GM23338 (cell line): Measurements from ENCODE around the gene KRTAP4-2. TPM values are rescaled to one million over a fixed set of nuclear protein-coding genes. Genes with fewer than 3 reads are reported as not detected.
"Not testable (repeated sequence)": the region's sequence is repeated elsewhere in the genome, so short reads cannot be mapped to it uniquely, and the experiment has no call there.

Experiments used
- ATAC-seq: fragments of 200-7000 bp; cut with Tn5 transposase; 3 replicates; pipeline ENCODE4 v1.9.1; 2020
- DNase-seq: peaks from one replicate; pipeline ENCODE4 v3.0.0-alpha.2; 2015; ENCODE audit warnings: low spot score
- H2AFZ ChIP-seq: fragments of 200-600 bp; sonication (generic); 2 replicates; pipeline ENCODE4 v1.8.0; 2016; ENCODE audit warnings: antibody characterized with exemption, mild to moderate bottlenecking, moderate library complexity
- H3F3A ChIP-seq: fragments of 200-600 bp; sonication (generic); replicated peaks from 2 replicates; pipeline ENCODE4 v1.8.0; 2017; ENCODE audit warnings: antibody characterized with exemption, mixed run types, low read depth
- H3K27ac ChIP-seq: fragments of 200-600 bp; sonication (generic); 2 replicates; pipeline ENCODE4 v1.6.1; 2016; ENCODE audit warnings: low read depth
- H3K27me3 ChIP-seq: fragments of 200-600 bp; sonication (generic); 2 replicates; pipeline ENCODE4 v1.8.0; 2016; ENCODE audit warnings: mild to moderate bottlenecking, mixed run types, moderate library complexity; ENCODE audit not compliant: insufficient read depth
- H3K36me3 ChIP-seq: fragments of 200-600 bp; sonication (generic); 2 replicates; pipeline ENCODE4 v1.8.0; 2016; ENCODE audit warnings: mild to moderate bottlenecking; ENCODE audit not compliant: insufficient read depth
- H3K4me1 ChIP-seq: fragments of 200-600 bp; sonication (generic); 2 replicates; pipeline ENCODE4 v1.8.0; 2016; ENCODE audit warnings: mild to moderate bottlenecking, moderate library complexity; ENCODE audit not compliant: insufficient read depth
- H3K4me2 ChIP-seq: fragments of 200-600 bp; sonication (generic); 2 replicates; pipeline ENCODE4 v1.7.1; 2017; ENCODE audit warnings: mixed run types
- H3K4me3 ChIP-seq: fragments of 200-600 bp; sonication (generic); 2 replicates; pipeline ENCODE4 v1.6.1; 2016; ENCODE audit warnings: mixed run types
- H3K79me2 ChIP-seq: fragments of 200-600 bp; sonication (generic); replicated peaks from 2 replicates; pipeline ENCODE4 v1.8.0; 2017; ENCODE audit warnings: mild to moderate bottlenecking; ENCODE audit not compliant: insufficient read depth
- H3K9me2 ChIP-seq: fragments of 200-600 bp; sonication (generic); 2 replicates; pipeline ENCODE4 v1.8.0; 2017; ENCODE audit not compliant: insufficient read depth
- H4K20me1 ChIP-seq: fragments of 200-600 bp; sonication (generic); replicated peaks from 2 replicates; pipeline ENCODE4 v1.8.0; 2017; ENCODE audit warnings: mild to moderate bottlenecking; ENCODE audit not compliant: insufficient read depth
- H3K27ac Mint-ChIP-seq: 2 replicates; pipeline ENCODE4 v1.8.0; 2020; ENCODE audit warnings: inconsistent platforms, mild to moderate bottlenecking, moderate library complexity, mixed read lengths
- H3K27me3 Mint-ChIP-seq: 3 replicates; pipeline ENCODE4 v1.8.0; 2022; ENCODE audit warnings: low read depth, mild to moderate bottlenecking, moderate library complexity, mixed read lengths, inconsistent platforms; ENCODE audit not compliant: insufficient read depth, poor library complexity
- H3K36me3 Mint-ChIP-seq: 3 replicates; pipeline ENCODE4 v1.8.0; 2021; ENCODE audit warnings: low read depth, mild to moderate bottlenecking, inconsistent platforms, moderate library complexity, mixed read lengths
- H3K4me1 Mint-ChIP-seq: 3 replicates; pipeline ENCODE4 v1.8.0; 2020; ENCODE audit warnings: mild to moderate bottlenecking, inconsistent platforms, mixed read lengths
- H3K4me3 Mint-ChIP-seq: 3 replicates; pipeline ENCODE4 v1.8.0; 2021; ENCODE audit warnings: moderate library complexity, mild to moderate bottlenecking, inconsistent platforms, mixed read lengths
- H3K9me3 Mint-ChIP-seq: 3 replicates; pipeline ENCODE4 v1.8.0; 2020; ENCODE audit warnings: moderate library complexity, mild to moderate bottlenecking, inconsistent platforms, mixed read lengths
- CTCF ChIP-seq, 2 experiments: fragments of 200-600 bp in 1 of 2; sonication (generic) in 1 of 2; conservative IDR thresholded peaks; 2 replicates each; pipeline versions ENCODE4 v1.5.1 to v1.6.1; 2016 to 2017; ENCODE audit warnings: antibody characterized with exemption in 2 of 2, low read depth in 2 of 2, mild to moderate bottlenecking in 2 of 2, moderate library complexity in 1 of 2
- ETS1 ChIP-seq: IDR thresholded peaks from 2 replicates; pipeline ENCODE4 v1.6.1; 2016; ENCODE audit warnings: antibody characterized with exemption
- EZH2phosphoT487 ChIP-seq: fragments of 200-600 bp; sonication (generic); IDR thresholded peaks from one replicate; pipeline ENCODE4 v1.8.1; 2018; ENCODE audit warnings: antibody characterized with exemption; ENCODE audit not compliant: unreplicated experiment
- REST ChIP-seq: IDR thresholded peaks from one replicate; pipeline ENCODE4 v1.6.1; 2018; ENCODE audit warnings: antibody characterized with exemption; ENCODE audit not compliant: unreplicated experiment
- ZNF114 ChIP-seq: fragments of 250-450 bp; sonication (Bioruptor Pico); IDR thresholded peaks from 2 replicates; pipeline ENCODE4 v1.5.0; 2020; ENCODE audit warnings: mild to moderate bottlenecking, moderate library complexity
- ZNF462 ChIP-seq: fragments of 250-450 bp; sonication (Bioruptor Pico); IDR thresholded peaks from 2 replicates; pipeline ENCODE4 v1.5.0; 2020; ENCODE audit warnings: mild to moderate bottlenecking, moderate library complexity
- polyA plus RNA-seq: library from polyadenylated mRNA; unstranded; fragments of >200 nt; fragmentation: Nextera tagmentation; extraction: Ambion mirVana; gene quantifications from 2 replicates; pipeline ENCODE4 v1.2.1, GENCODE V29; 2016
- total RNA-seq: library from RNA; depleted of rRNA; stranded (reverse); fragments of >200 nt; shearing (Covaris generic); gene quantifications from 2 replicates; pipeline ENCODE4 v1.2.3, GENCODE V29; 2014

Gene KRTAP4-2
- total and polyA plus RNA-seq, 2 experiments from 2014 or later, result not detected

GRCh38 chr17:41140360-41141131, 37.5 kb downstream of the KRTAP4-2 start, which contains the start of gene KRTAP4-6:
TSS of gene KRTAP4-6 (minus strand) at chr17:41140544. CDS start at chr17:41140487, 57 bp downstream.
- H3K27me3 Mint-ChIP-seq, result no peaks in the 10 kb centered on the region
- H3K4me1 ChIP-seq, result no peaks in the 10 kb centered on the region
- no peaks in the 10 kb centered on the region for H3K4me1 Mint-ChIP-seq
- H3K79me2 ChIP-seq, result no peaks in the 10 kb centered on the region
- no peak within 1 kb of the TSS for H3K4me3 Mint-ChIP-seq
- ATAC-seq (no peak), DNase-seq (no peak)
- 0 out of 2 replicates have a peak, but pooled peaks cover 3% of the 10 kb centered on the region for H3K9me2 ChIP-seq
- H4K20me1 ChIP-seq, result no peaks in the 10 kb centered on the region
- no peak within 1 kb of the TSS; the same call in 1 of the 2 replicates for H3K27ac Mint-ChIP-seq
- peaks cover 42% of the 10 kb centered on the region for H3K9me3 Mint-ChIP-seq
- H3K36me3 ChIP-seq, result no peaks in the 10 kb centered on the region; the same call in 1 of the 2 replicates
- no peak within 1 kb of the TSS for H3K4me2 ChIP-seq
- H3F3A ChIP-seq, result no peaks in the 10 kb centered on the region
- H3K27ac ChIP-seq, result no peak within 1 kb of the TSS
- no peaks in the 10 kb centered on the region for H3K27me3 ChIP-seq
- TF ChIP-seq ZNF114 (no peak), REST (no peak), CTCF (conservative IDR thresholded peaks at IDR 0.05; ENCODE audit: low read depth in 2 of 2) (no peak), ZNF462 (CRISPR knock-in tag) (no peak), ETS1 (no peak), EZH2phosphoT487 (no peak)
- H2AFZ ChIP-seq, result no peak within 1 kb of the TSS
- H3K4me3 ChIP-seq, result no peak within 1 kb of the TSS
- peaks cover 28% of the 10 kb centered on the region for H3K36me3 Mint-ChIP-seq

- not testable (repeated sequence) for H3K4me3 Mint-ChIP-seq, H3K27ac Mint-ChIP-seq, H3K4me3 ChIP-seq, H3K27ac ChIP-seq, H4K20me1 ChIP-seq, ATAC-seq, H3K9me2 ChIP-seq, H2AFZ ChIP-seq, H3K27me3 ChIP-seq, DNase-seq, H3K4me2 ChIP-seq, H3K4me1 ChIP-seq, H3K4me1 Mint-ChIP-seq, H3K36me3 ChIP-seq, H3K79me2 ChIP-seq, H3F3A ChIP-seq, H3K27me3 Mint-ChIP-seq
- H3K9me3 Mint-ChIP-seq, result peaks cover 42% of the 10 kb centered on the region
- H3K36me3 Mint-ChIP-seq, result peaks cover 28% of the 10 kb centered on the region
Measured at GRCh38 chr17:41139865-41140264, 38.2 kb downstream of the KRTAP4-2 start.
